ENCODE data around the gene PTTG2.
"Not testable (repeated sequence)": the region's sequence is repeated elsewhere in the genome, so short reads cannot be mapped to it uniquely, and the experiment has no call there.

The PTTG2 gene

DNA sequence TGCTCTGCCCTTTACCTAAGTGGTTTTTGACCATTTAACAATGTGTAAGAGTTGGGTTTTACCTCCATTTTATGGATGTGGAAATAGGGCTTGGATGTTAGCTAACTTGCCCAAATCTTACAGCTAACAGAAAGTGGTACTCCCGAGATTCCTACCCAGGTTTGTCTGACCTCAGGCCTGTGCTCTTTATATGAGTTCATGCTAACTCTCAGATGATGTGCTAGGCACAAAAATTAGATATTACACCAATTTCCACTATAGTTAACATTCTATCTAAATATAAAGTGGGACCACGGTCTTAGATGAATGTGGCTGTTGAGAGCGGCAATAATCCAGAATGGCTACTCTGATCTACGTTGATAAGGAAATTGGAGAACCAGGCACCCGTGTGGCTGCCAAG lies at the start of gene PTTG2:
TSS of gene PTTG2 (plus strand) at position 301 of the 400 bp plus-strand sequence. CDS start at position 338, 37 bp downstream.
- TF ChIP-seq, protein P1, sequence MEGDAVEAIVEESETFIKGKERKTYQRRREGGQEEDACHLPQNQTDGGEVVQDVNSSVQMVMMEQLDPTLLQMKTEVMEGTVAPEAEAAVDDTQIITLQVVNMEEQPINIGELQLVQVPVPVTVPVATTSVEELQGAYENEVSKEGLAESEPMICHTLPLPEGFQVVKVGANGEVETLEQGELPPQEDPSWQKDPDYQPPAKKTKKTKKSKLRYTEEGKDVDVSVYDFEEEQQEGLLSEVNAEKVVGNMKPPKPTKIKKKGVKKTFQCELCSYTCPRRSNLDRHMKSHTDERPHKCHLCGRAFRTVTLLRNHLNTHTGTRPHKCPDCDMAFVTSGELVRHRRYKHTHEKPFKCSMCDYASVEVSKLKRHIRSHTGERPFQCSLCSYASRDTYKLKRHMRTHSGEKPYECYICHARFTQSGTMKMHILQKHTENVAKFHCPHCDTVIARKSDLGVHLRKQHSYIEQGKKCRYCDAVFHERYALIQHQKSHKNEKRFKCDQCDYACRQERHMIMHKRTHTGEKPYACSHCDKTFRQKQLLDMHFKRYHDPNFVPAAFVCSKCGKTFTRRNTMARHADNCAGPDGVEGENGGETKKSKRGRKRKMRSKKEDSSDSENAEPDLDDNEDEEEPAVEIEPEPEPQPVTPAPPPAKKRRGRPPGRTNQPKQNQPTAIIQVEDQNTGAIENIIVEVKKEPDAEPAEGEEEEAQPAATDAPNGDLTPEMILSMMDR (conservative IDR thresholded peaks at IDR 0.05; ENCODE audit: control insufficient read depth, insufficient read depth, low read depth, low read length) = no peak
- DNase-seq (ENCODE audit: low read depth) = no peak
- H3K4me3 ChIP-seq (ENCODE audit: control insufficient read depth, low read depth, low read length) = no peak within 1 kb of the TSS

DNA sequence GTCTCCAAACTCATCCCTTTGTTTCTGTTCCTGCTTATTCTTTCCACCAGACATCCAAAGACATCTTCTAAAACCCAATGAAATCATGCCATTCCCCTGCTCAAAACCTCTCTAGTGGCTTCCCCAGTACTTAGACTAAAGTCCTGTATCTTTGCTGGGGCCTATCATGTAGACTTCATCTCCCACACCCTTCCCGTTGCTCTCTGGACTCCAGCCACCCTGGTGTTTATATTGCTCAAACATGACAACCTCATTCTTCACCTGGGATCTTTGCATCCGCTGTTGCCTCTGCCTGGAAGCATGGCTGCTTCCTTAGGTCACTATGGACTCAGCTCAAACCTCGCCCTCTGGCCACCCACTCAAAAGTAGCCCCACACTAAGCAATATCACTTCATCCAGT lies 45.7 kb upstream of the PTTG2 start:
- DNase-seq (ENCODE audit: low read depth) = no peak
- TF ChIP-seq, protein P1 (conservative IDR thresholded peaks at IDR 0.05; ENCODE audit: control insufficient read depth, insufficient read depth, low read depth, low read length) = no peak
- no peak overlapping the region for H3K4me3 ChIP-seq (ENCODE audit: control insufficient read depth, low read depth, low read length)

DNA sequence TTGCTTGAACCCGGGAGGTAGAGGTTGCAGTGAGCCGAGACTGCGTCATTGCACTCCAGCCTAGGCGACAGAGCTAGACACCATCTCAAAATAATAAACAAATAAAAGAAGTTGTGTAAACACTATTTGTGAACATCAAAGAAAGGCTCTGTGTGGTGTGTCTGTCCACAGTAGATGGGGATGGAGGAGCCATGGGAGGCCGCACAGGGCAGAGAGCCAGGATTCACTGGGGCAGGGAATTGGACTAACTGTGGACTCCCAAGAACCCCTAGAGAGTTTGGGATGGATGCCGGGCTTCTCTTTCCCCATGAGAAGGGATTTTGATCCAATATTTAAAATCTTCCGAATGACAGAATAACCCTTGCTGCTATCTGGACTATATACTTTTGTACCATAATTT lies 42.8 kb upstream of the PTTG2 start:
- H3K4me3 ChIP-seq (ENCODE audit: control insufficient read depth, low read depth, low read length) = no peak overlapping the region
- DNase-seq (ENCODE audit: low read depth) = no peak
- TF ChIP-seq, protein P1 (conservative IDR thresholded peaks at IDR 0.05; ENCODE audit: control insufficient read depth, insufficient read depth, low read depth, low read length) = no peak

DNA sequence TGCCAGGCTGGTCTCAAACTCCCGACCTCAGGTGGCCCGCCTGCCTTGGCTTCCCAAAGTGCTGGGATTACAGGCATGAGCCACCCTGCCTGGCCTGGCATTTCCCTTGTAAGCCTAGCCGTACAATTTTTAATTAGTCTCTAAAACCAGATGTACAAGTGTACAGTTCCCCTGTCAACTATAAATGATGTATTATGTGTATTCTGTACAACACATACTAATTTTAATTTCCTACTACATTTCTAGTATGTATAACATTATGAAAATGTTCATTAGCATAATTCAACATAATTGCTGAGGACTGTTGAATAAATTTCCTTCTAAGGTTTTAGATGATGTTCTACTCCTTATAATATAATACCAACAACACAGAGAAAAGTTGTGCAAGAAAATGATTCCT lies 41.5 kb upstream of the PTTG2 start:
- TF ChIP-seq, protein P1 (conservative IDR thresholded peaks at IDR 0.05; ENCODE audit: control insufficient read depth, insufficient read depth, low read depth, low read length) = no peak
- no peak for DNase-seq (ENCODE audit: low read depth)
- H3K4me3 ChIP-seq (ENCODE audit: control insufficient read depth, low read depth, low read length) = no peak overlapping the region

DNA sequence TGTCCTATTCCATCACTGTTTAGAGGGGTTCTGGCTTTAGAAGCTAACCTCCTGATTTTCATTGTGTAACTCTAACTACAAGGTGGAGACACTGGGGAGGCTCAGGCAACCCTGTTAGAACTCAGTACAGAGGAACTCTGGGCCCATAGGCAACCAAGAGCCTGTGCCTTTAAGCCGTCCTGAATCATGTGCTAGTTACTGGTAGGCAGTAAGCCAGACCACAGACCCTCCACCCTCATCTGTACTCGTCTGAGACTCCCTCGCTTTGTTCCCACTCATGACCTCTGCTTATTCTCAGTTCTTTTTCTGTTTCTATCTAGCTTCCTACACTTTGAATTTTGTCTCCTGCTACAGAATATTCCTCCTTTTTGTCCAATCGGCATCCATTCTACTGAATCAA lies 37.9 kb upstream of the PTTG2 start:
- peak; percentile 82 for DNase-seq (ENCODE audit: low read depth)
- TF ChIP-seq, protein P1 (conservative IDR thresholded peaks at IDR 0.05; ENCODE audit: control insufficient read depth, insufficient read depth, low read depth, low read length) = no peak
- no peak overlapping the region for H3K4me3 ChIP-seq (ENCODE audit: control insufficient read depth, low read depth, low read length)

DNA sequence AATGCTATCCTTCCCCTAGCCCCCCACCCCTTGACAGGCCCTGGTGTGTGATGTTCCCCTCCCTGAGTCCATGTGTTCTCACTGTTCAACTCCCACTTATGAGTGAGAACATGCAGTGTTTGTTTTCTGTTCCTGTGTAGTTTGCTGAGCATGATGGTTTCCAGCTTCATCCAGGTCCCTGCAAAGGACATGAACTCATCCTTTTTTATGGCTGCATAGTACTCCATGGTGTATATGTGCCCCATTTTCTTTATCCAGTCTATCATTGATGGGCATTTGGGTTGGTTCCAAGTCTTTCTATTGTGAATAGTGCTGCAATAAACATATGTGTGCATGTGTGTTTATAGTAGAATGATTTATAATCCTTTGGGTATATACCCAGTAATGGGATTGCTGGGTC lies 37.1 kb upstream of the PTTG2 start:
- H3K4me3 ChIP-seq (ENCODE audit: control insufficient read depth, low read depth, low read length); DNase-seq (ENCODE audit: low read depth): not testable (repeated sequence)

DNA sequence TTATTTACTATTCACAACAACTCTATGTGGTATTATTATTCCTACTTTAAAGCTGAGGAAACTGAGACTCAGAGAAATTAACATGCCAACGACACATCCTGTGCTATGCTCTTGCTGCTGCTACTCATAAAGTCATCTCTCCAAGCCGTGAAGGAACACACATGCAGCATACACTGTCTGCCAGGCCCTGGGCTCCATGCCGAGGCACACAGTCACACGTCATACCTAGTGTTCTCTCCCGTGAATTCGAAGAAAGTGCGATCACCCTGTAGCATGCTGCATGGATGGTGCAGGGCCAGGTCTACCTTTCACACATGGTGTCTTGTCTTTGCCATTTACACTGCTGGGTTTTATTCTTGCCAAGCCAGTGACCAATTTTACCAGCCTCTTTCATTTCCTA lies 35.3 kb upstream of the PTTG2 start:
- TF ChIP-seq, protein P1 (conservative IDR thresholded peaks at IDR 0.05; ENCODE audit: control insufficient read depth, insufficient read depth, low read depth, low read length) = no peak
- no peak for DNase-seq (ENCODE audit: low read depth)
- no peak overlapping the region for H3K4me3 ChIP-seq (ENCODE audit: control insufficient read depth, low read depth, low read length)

Data from fibroblast of mammary gland (primary cell).